Camera-type eye (tissue), 1 donor: ENCODE measurements around the gene DTD1. TPM values are rescaled to one million over a fixed set of nuclear protein-coding genes. Genes with fewer than 3 reads are reported as not detected.

Experiments used
- total RNA-seq: library from RNA; depleted of rRNA; stranded (reverse); fragments of >200 nt; gene quantifications from one replicate; pipeline ENCODE4 v1.2.3, GENCODE V29; 2014

DTD1 gene
- 49.6 TPM for total RNA-seq

GRCh38 chr20:18587665-18588573 is at the start of gene DTD1:
TSS of gene DTD1 (plus strand) at chr20:18588054. CDS start at chr20:18588073, 19 bp downstream.

GRCh38 chr20:18566892-18567738 is 20.7 kb upstream of the DTD1 start, which contains the start of gene SMIM26:
TSS of gene SMIM26 (plus strand) at chr20:18567432. CDS start at chr20:18567479, 47 bp downstream.

GRCh38 chr20:18813483-18813882 is 225.6 kb downstream of the DTD1 start, which contains the start of gene SCP2D1:
TSS of gene SCP2D1 (plus strand) at chr20:18813783. CDS start at chr20:18813816, 33 bp downstream.

Other genes with a start within 250 kb of the DTD1 start
- 4.0 TPM for gene DZANK1, start 121.0 kb upstream of the DTD1 start, total RNA-seq
- 24.5 TPM for gene POLR3F, start 120.7 kb upstream of the DTD1 start, total RNA-seq
- gene RBBP9, start 90.8 kb upstream of the DTD1 start, total RNA-seq: 31.3 TPM
- 62.3 TPM for gene SEC23B, start 80.1 kb upstream of the DTD1 start, total RNA-seq
- gene SMIM26, start 20.6 kb upstream of the DTD1 start, total RNA-seq: 116 TPM
- gene SCP2D1, start 225.7 kb downstream of the DTD1 start, total RNA-seq: not detected